Aorta (tissue), 5 donors: ENCODE data around the gene LRRC75A. TPM values are rescaled to one million over a fixed set of nuclear protein-coding genes. Genes with fewer than 3 reads are reported as not detected.
"Not testable (repeated sequence)": the region's sequence is repeated elsewhere in the genome, so short reads cannot be mapped to it uniquely, and the experiment has no call there.

Source experiments
- ATAC-seq: fragments of 200-7000 bp; cut with Tn5 transposase; one replicate; pipeline ENCODE4 v1.9.1; 2022; ENCODE audit warnings: moderate library complexity; ENCODE audit not compliant: low FRiP score
- DNase-seq, 2 donors: peaks; one replicate each; pipeline ENCODE4 v3.0.0-alpha.2; 2020
- H3K27ac ChIP-seq, 2 donors: one replicate each; pipeline ENCODE4 v1.5.1; 2013; ENCODE audit warnings: low read length in 2 of 2, mild to moderate bottlenecking in 2 of 2, moderate library complexity in 2 of 2, control low read depth in 1 of 2, inconsistent platforms in 1 of 2, low read depth in 1 of 2
- H3K27me3 ChIP-seq, 2 donors: one replicate each; pipeline ENCODE4 v1.6.1; 2013; ENCODE audit warnings: control low read depth in 1 of 2, low read length in 1 of 2, mild to moderate bottlenecking in 1 of 2, moderate library complexity in 1 of 2; ENCODE audit not compliant: insufficient read depth in 2 of 2, control insufficient read depth in 1 of 2
- H3K36me3 ChIP-seq, 2 donors: one replicate each; pipeline ENCODE4 v1.6.1; 2013; ENCODE audit warnings: control low read depth in 1 of 2, low read length in 1 of 2, mild to moderate bottlenecking in 1 of 2; ENCODE audit not compliant: insufficient read depth in 2 of 2, control insufficient read depth in 1 of 2
- H3K4me1 ChIP-seq, 2 donors: one replicate each; pipeline ENCODE4 v1.6.1; 2013; ENCODE audit warnings: low read length in 2 of 2, control low read depth in 1 of 2, mild to moderate bottlenecking in 1 of 2, moderate library complexity in 1 of 2; ENCODE audit not compliant: insufficient read depth in 2 of 2, control insufficient read depth in 1 of 2
- H3K4me3 ChIP-seq, 2 donors: one replicate each; pipeline ENCODE4 v1.5.1; 2013; ENCODE audit warnings: low read length in 2 of 2, control low read depth in 1 of 2, mild to moderate bottlenecking in 1 of 2
- H3K9me3 ChIP-seq: one replicate; pipeline ENCODE4 v1.6.1; 2013; ENCODE audit warnings: mild to moderate bottlenecking, low read length; ENCODE audit not compliant: control insufficient read depth
- whole genome bisulfite sequencing, 2 donors: extraction: QIAGEN DNeasy Blood & Tissue Kit; methylation state at CpG; one replicate each; pipeline ENCODE4 v1.1.7; 2013; 5-methylcytosine and 5-hydroxymethylcytosine counted together
- intact Hi-C, 2 donors: fragments of 100-400 bp; cut with DNase I; formaldehyde crosslinking; loops; one replicate each; pipeline versions ENCODE4 v1.14.2 to v1.15.0; 2022
- polyA plus RNA-seq, 2 donors: library from polyadenylated mRNA; stranded (reverse); fragments of 200-250 nt; gene quantifications; one replicate each; pipeline ENCODE4 v1.2.3, GENCODE V29; 2013
- total RNA-seq, 2 donors: library from RNA; stranded (reverse); fragmentation: NEBNext Ultra II Directional; extraction: Animal tissue kit (Norgen Biotek cat#: 25700); gene quantifications; one replicate each; pipeline ENCODE4 v1.2.1, GENCODE V29; 2021
- donor health status: healthy with polysubstance abuse.
- donor health status: Bipolar disorder and iron deficiency.
- donor health status: DM: no; HTN: no; CAD: no.
- donor health status: DM: no; HTN: no; CAD: no.
- donor health status: DM: yes; HTN: yes; CAD: no.

The LRRC75A gene
- total and polyA plus RNA-seq, 4 donors, result 2.4 to 14.1 (median 4.3) TPM

- Histone ChIP-seq H3K27me3 (no peaks in the 10 kb centered on the region), H3K36me3 (peaks cover 0 to 6% of the 10 kb centered on the region in 2 donors), H3K4me3 (no peak overlapping the region), H3K27ac (no peak overlapping the region), H3K9me3 (no peaks in the 10 kb centered on the region), H3K4me1 (peaks cover 0 to 5% of the 10 kb centered on the region in 2 donors)
- intact Hi-C loops, result no loop called here
- WGBS, 2 donors, result 83 to 88% methylated on average over 6 of the region's 6 CpGs
- ATAC-seq, result no peak
- no peak for DNase-seq
Measured at GRCh38 chr17:16444258-16444886, 47.6 kb downstream of the LRRC75A start.

- no peak for DNase-seq
- H3K9me3 ChIP-seq, result no peaks in the 10 kb centered on the region
- peaks cover 0 to 6% of the 10 kb centered on the region in 2 donors for H3K36me3 ChIP-seq
- WGBS, 2 donors, result 82 to 84% methylated on average over 27 of the region's 27 CpGs
- no peak overlapping the region for H3K27ac ChIP-seq
- H3K27me3 ChIP-seq, result no peaks in the 10 kb centered on the region
- intact Hi-C loops, result no loop called here
- H3K4me3 ChIP-seq, result no peak overlapping the region
- peaks cover 0 to 5% of the 10 kb centered on the region in 2 donors for H3K4me1 ChIP-seq
- no peak for ATAC-seq
Measured at GRCh38 chr17:16443511-16444257, 48.3 kb downstream of the LRRC75A start.

- Histone ChIP-seq H3K4me1 (peaks cover 2 to 5% of the 10 kb centered on the region in 2 donors), H3K27ac (no peak overlapping the region), H3K27me3 (no peaks in the 10 kb centered on the region), H3K4me3 (no peak overlapping the region), H3K36me3 (peaks cover 0 to 6% of the 10 kb centered on the region in 2 donors), H3K9me3 (no peaks in the 10 kb centered on the region)
- intact Hi-C loops, result no loop called here
- no peak for ATAC-seq
- 63 to 65% methylated on average over 7 of the region's 7 CpGs for WGBS, 2 donors
- DNase-seq, result no peak
Measured at GRCh38 chr17:16442594-16443510, 49.1 kb downstream of the LRRC75A start.

GRCh38 chr17:16442141-16442540 lies 49.9 kb downstream of the LRRC75A start:
- Histone ChIP-seq H3K27me3 (no peaks in the 10 kb centered on the region), H3K36me3 (peaks cover 0 to 6% of the 10 kb centered on the region in 2 donors), H3K9me3 (no peaks in the 10 kb centered on the region), H3K27ac (no peak overlapping the region), H3K4me3 (no peak overlapping the region), H3K4me1 (peaks cover 2 to 5% of the 10 kb centered on the region in 2 donors)
- intact Hi-C loops, result no loop called here
- WGBS, 2 donors, result 84 to 94% methylated on average over 1 of the region's 1 CpG
- no peak for ATAC-seq
- no peak for DNase-seq

- 52 to 53% methylated on average over 3 of the region's 3 CpGs for WGBS, 2 donors
- Histone ChIP-seq H3K4me1 (peaks cover 2 to 5% of the 10 kb centered on the region in 2 donors), H3K9me3 (no peaks in the 10 kb centered on the region), H3K4me3 (no peak overlapping the region), H3K27ac (no peak overlapping the region), H3K27me3 (no peaks in the 10 kb centered on the region), H3K36me3 (peaks cover 0 to 6% of the 10 kb centered on the region in 2 donors)
- no peak for DNase-seq
- intact Hi-C loops, result no loop called here
- no peak for ATAC-seq
Measured at GRCh38 chr17:16440901-16441629, 50.9 kb downstream of the LRRC75A start.

GRCh38 chr17:16440354-16440753 lies 51.6 kb downstream of the LRRC75A start:
- intact Hi-C loops, H3K9me3 ChIP-seq, H3K27me3 ChIP-seq, ATAC-seq, H3K36me3 ChIP-seq, DNase-seq, H3K27ac ChIP-seq, H3K4me1 ChIP-seq: not testable (repeated sequence)
- peak overlapping the region in 1 of 2 donors; percentile 70 for H3K4me3 ChIP-seq
- 73 to 76% methylated on average over 5 of the region's 5 CpGs for WGBS, 2 donors

- H3K4me1 ChIP-seq, result peaks cover 2 to 5% of the 10 kb centered on the region in 2 donors
- H3K4me3 ChIP-seq, result peak overlapping the region; percentile 64 to 70
- no peaks in the 10 kb centered on the region for H3K9me3 ChIP-seq
- ATAC-seq (no peak), DNase-seq (no peak)
- H3K36me3 ChIP-seq, result peaks cover 0 to 6% of the 10 kb centered on the region in 2 donors
- intact Hi-C loops, result loop anchor here in 1 of 2 donors (5.0 kb wide), 1 partner anchor 58 kb away; the partner anchor contains the start of gene UBB
- H3K27ac ChIP-seq, result no peak overlapping the region
- WGBS, 2 donors, result 12 to 14% methylated on average over 10 of the region's 10 CpGs
- no peaks in the 10 kb centered on the region for H3K27me3 ChIP-seq
Measured at GRCh38 chr17:16439811-16440351, 52.1 kb downstream of the LRRC75A start.
